SU-DHL-6 (cell line): ENCODE results near the gene PDE3A.

Experiments used
- CTCF ChIP-seq: fragments of 200-600 bp; sonication (generic); IDR thresholded peaks from one replicate; pipeline ENCODE4 v1.5.1; 2017; ENCODE audit warnings: antibody characterized with exemption, mild to moderate bottlenecking, low read length, moderate library complexity; ENCODE audit not compliant: insufficient read depth, poor library complexity, severe bottlenecking
- EZH2phosphoT487 ChIP-seq: fragments of 200-600 bp; sonication (generic), shearing (Covaris generic); conservative IDR thresholded peaks from 2 replicates; pipeline ENCODE4 v1.6.1; 2018; ENCODE audit warnings: mild to moderate bottlenecking, antibody characterized with exemption, low read length, moderate library complexity, mixed read lengths

- TF ChIP-seq CTCF (no peak), EZH2phosphoT487 (no peak)
Measured at GRCh38 chr12:20585913-20586312, 217.6 kb downstream of the PDE3A start.
